MCF 10A (cell line): Measurements from ENCODE around the gene PIK3C2A. TPM values are rescaled to one million over a fixed set of nuclear protein-coding genes. Genes with fewer than 3 reads are reported as not detected.
A peak's percentile ranks its signal among the peaks of the same experiment; 100 is the strongest.

Source experiments
- BruUV-seq: library from RNA; stranded (reverse); fragments of 400-500 nt; replicated peaks from 2 replicates; lab custom pipeline; 2021; lab: Mats Ljungman, UMichigan
- CTCF ChIA-PET: fragments of 300-600 bp; sonication (Branson Sonifier 250); formaldehyde crosslinking; extraction: SDS; loops from one replicate; lab custom pipeline; 2021; ENCODE audit warnings: antibody characterized with exemption, inconsistent platforms; lab: Yijun Ruan, JAX
- POLR2A ChIA-PET: fragments of 300-600, 350-650 bp; sonication (Branson Sonifier 250); formaldehyde crosslinking; extraction: SDS; loops from one replicate; lab custom pipeline; 2020; ENCODE audit warnings: antibody characterized with exemption, inconsistent platforms; lab: Yijun Ruan, JAX
- DNase-seq: peaks from one replicate; pipeline ENCODE4 v3.0.0-alpha.2; 2018; ENCODE audit not compliant: unreplicated experiment
- H3K27ac Mint-ChIP-seq: one replicate; pipeline ENCODE4 v1.8.0; 2022; ENCODE audit warnings: mild to moderate bottlenecking, low read depth, mixed read lengths; ENCODE audit not compliant: unreplicated experiment
- H3K27me3 Mint-ChIP-seq: one replicate; pipeline ENCODE4 v1.8.0; 2022; ENCODE audit warnings: mixed read lengths; ENCODE audit not compliant: insufficient read depth, unreplicated experiment
- H3K36me3 Mint-ChIP-seq: one replicate; pipeline ENCODE4 v1.8.0; 2022; ENCODE audit warnings: mild to moderate bottlenecking, moderate library complexity, mixed read lengths; ENCODE audit not compliant: insufficient read depth, unreplicated experiment
- H3K4me1 Mint-ChIP-seq: one replicate; pipeline ENCODE4 v1.8.0; 2022; ENCODE audit warnings: mixed read lengths; ENCODE audit not compliant: insufficient read depth, unreplicated experiment
- H3K4me3 Mint-ChIP-seq: one replicate; pipeline ENCODE4 v1.8.0; 2022; ENCODE audit warnings: mild to moderate bottlenecking, moderate library complexity, mixed read lengths; ENCODE audit not compliant: unreplicated experiment
- H3K9me3 Mint-ChIP-seq: one replicate; pipeline ENCODE4 v1.8.0; 2022; ENCODE audit warnings: mixed read lengths; ENCODE audit not compliant: unreplicated experiment
- intact Hi-C: fragments of 100-400 bp; cut with micrococcal nuclease; formaldehyde crosslinking; loops from 2 replicates; pipeline ENCODE4 v1.14.1; 2022
- total RNA-seq: library from RNA; stranded (reverse); gene quantifications from 2 replicates; pipeline ENCODE4 v1.2.3, GENCODE V29; 2022
- TF ChIP-seq, protein P1 (sequence below): fragments of 200-600 bp; IDR thresholded peaks from one replicate; pipeline ENCODE4 v1.8.0; 2022; ENCODE audit warnings: antibody characterized with exemption, mild to moderate bottlenecking; ENCODE audit not compliant: unreplicated experiment

The PIK3C2A gene
- total RNA-seq, 1 experiment from 2014 or later = 58.1 TPM

DNA sequence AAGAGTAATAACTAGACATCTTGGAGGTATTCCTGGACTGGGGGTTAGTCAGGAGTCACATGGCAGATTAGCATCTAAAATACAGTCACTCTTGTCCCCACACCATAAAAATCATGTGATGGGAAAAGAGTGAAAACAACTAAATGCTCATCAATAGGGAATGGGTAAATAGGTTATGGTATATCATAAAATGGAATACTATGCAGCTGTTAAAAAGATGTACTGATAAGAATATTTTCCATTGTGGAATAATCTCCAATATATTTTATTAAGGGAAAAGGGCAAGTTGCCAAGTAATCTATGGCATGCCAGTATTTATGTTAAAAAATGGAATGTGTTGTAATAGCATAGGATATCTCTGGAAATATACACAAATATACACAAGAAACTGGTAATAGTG lies 6.6 kb upstream of the PIK3C2A start:
- TF ChIP-seq, protein P1, sequence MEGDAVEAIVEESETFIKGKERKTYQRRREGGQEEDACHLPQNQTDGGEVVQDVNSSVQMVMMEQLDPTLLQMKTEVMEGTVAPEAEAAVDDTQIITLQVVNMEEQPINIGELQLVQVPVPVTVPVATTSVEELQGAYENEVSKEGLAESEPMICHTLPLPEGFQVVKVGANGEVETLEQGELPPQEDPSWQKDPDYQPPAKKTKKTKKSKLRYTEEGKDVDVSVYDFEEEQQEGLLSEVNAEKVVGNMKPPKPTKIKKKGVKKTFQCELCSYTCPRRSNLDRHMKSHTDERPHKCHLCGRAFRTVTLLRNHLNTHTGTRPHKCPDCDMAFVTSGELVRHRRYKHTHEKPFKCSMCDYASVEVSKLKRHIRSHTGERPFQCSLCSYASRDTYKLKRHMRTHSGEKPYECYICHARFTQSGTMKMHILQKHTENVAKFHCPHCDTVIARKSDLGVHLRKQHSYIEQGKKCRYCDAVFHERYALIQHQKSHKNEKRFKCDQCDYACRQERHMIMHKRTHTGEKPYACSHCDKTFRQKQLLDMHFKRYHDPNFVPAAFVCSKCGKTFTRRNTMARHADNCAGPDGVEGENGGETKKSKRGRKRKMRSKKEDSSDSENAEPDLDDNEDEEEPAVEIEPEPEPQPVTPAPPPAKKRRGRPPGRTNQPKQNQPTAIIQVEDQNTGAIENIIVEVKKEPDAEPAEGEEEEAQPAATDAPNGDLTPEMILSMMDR = no peak
- Mint-ChIP-seq H3K4me1 (peaks cover 5% of the 10 kb centered on the region), H3K27me3 (no peaks in the 10 kb centered on the region), H3K4me3 (no peak overlapping the region), H3K9me3 (no peaks in the 10 kb centered on the region), H3K36me3 (no peaks in the 10 kb centered on the region), H3K27ac (no peak overlapping the region)
- BruUV-seq = no TSS peak
- CTCF ChIA-PET = interaction anchor here (2.2 kb wide), 1 partner anchor 16 kb away, joined by 8 read pairs; no protein-coding TSS in a partner anchor
- no peak for DNase-seq
- intact Hi-C loops = no loop called here
- POLR2A ChIA-PET = no interaction called here

GRCh38 chr11:17211286-17211685 lies 3.5 kb upstream of the PIK3C2A start:
- ChIA-PET POLR2A (no interaction called here), CTCF (interaction anchor here (0.7 to 1.1 kb wide), 3 partner anchors 19 to 144 kb away, joined by 3 read pairs; no protein-coding TSS in a partner anchor)
- no peaks in the 10 kb centered on the region for H3K27me3 Mint-ChIP-seq
- H3K4me3 Mint-ChIP-seq = no peak overlapping the region
- DNase-seq = no peak
- intact Hi-C loops = no loop called here
- H3K4me1 Mint-ChIP-seq = peaks cover 23% of the 10 kb centered on the region
- peaks cover 5% of the 10 kb centered on the region for H3K36me3 Mint-ChIP-seq
- BruUV-seq = no TSS peak
- H3K27ac Mint-ChIP-seq = no peak overlapping the region
- TF ChIP-seq, protein P1 = no peak
- no peaks in the 10 kb centered on the region for H3K9me3 Mint-ChIP-seq

DNA sequence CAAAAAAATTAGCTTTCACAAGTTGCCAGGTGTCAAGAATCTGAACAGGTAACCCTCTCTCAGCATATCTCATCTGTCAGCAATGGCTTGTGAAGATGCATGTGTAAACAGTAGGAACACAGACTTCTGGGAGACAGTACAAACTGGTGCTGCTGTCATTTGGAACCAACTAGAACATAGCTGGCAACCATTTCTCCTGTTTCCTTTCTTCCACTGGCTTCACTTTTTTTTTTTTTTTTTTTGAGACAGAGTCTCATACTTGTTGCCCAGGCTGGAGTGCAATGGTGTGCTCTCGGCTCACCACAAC lies 2.1 kb upstream of the PIK3C2A start:
- intact Hi-C loops = loop anchor here (5.0 to 10.0 kb wide), 3 partner anchors 38 to 133 kb away; partner anchors contain the start of gene RPS13
- H3K4me3 Mint-ChIP-seq = peak overlapping the region; percentile 95
- H3K27me3 Mint-ChIP-seq = no peaks in the 10 kb centered on the region
- no TSS peak for BruUV-seq
- H3K9me3 Mint-ChIP-seq = no peaks in the 10 kb centered on the region
- CTCF ChIA-PET = interaction anchor here (0.6 to 1.9 kb wide), 7 partner anchors 9 to 472 kb away, joined by 3 to 7 read pairs (median 3); no protein-coding TSS in a partner anchor
- TF ChIP-seq, protein P1 = no peak
- peaks cover 24% of the 10 kb centered on the region for H3K4me1 Mint-ChIP-seq
- POLR2A ChIA-PET = interaction anchor here (0.6 to 1.6 kb wide), 9 partner anchors 12 to 466 kb away, joined by 3 to 13 read pairs (median 4); partner anchors contain the start of genes NUCB2 and RPS13
- H3K27ac Mint-ChIP-seq = peak overlapping the region; percentile 99
- H3K36me3 Mint-ChIP-seq = peaks cover 5% of the 10 kb centered on the region
- DNase-seq = no peak

GRCh38 chr11:17208257-17208999 lies 642 bp upstream of the PIK3C2A start:
- peaks cover 5% of the 10 kb centered on the region for H3K36me3 Mint-ChIP-seq
- H3K9me3 Mint-ChIP-seq = no peaks in the 10 kb centered on the region
- peak; percentile 77 for DNase-seq
- ChIA-PET POLR2A (interaction anchor here (0.6 to 3.1 kb wide), 19 partner anchors 9 to 1318 kb away, joined by 3 to 32 read pairs (median 6); partner anchors contain the start of genes NCR3LG1, NUCB2, RPS13 and TSG101), CTCF (interaction anchor here (0.7 kb wide), 1 partner anchor 14 kb away, joined by 3 read pairs; no protein-coding TSS in a partner anchor)
- BruUV-seq = TSS peak; percentile 79
- peak overlapping the region; percentile 99 for H3K27ac Mint-ChIP-seq
- peaks cover 26% of the 10 kb centered on the region for H3K4me1 Mint-ChIP-seq
- TF ChIP-seq, protein P1 = no peak
- H3K4me3 Mint-ChIP-seq = peak overlapping the region; percentile 95
- H3K27me3 Mint-ChIP-seq = no peaks in the 10 kb centered on the region
- intact Hi-C loops = loop anchor here (5.0 to 10.0 kb wide), 3 partner anchors 36 to 131 kb away; partner anchors contain the start of gene RPS13
